Glomerular visceral epithelial cell (primary cell): ENCODE data around the gene KIAA1586.

Source experiments
- DNase-seq: peaks from one replicate; pipeline ENCODE4 v3.0.0-alpha.2; 2016; ENCODE audit errors: extremely low spot score

Gene KIAA1586

GRCh38 chr6:57104336-57104735 lies 57.8 kb downstream of the KIAA1586 start:
- DNase-seq: no peak
